GM04504 (cell line): ENCODE results near the gene PRR20E.
"Not testable (repeated sequence)": the region's sequence is repeated elsewhere in the genome, so short reads cannot be mapped to it uniquely, and the experiment has no call there.

Experiments
- DNase-seq: peaks from one replicate; pipeline ENCODE4 v3.0.0-alpha.2; 2012; ENCODE audit warnings: low read depth

The PRR20E gene

DNA sequence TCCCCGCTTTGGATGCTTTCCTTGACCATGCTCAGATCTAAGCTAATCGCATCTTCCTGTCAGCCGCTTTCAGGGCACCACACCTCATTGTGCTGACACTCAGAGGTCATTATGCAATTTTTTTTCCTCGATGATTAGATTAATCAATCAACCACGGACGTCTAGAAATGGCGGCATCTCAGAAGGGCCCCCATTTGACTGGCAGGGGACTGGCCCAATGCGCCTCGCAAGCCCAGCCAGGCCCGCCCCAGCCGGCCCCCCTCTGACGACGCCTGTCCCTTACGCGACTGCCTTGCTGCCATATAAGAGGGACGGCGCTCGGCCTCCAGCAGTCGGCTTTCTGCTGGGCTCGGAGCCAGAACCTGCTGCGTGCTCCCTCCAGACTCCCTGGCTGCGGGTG is at the start of gene PRR20E:
Gene PRR20E, plus strand, starts transcription at position 301 of the 400 bp plus-strand sequence. CDS start 387 bp downstream, outside the sequence.
- DNase-seq: not testable (repeated sequence)

DNA sequence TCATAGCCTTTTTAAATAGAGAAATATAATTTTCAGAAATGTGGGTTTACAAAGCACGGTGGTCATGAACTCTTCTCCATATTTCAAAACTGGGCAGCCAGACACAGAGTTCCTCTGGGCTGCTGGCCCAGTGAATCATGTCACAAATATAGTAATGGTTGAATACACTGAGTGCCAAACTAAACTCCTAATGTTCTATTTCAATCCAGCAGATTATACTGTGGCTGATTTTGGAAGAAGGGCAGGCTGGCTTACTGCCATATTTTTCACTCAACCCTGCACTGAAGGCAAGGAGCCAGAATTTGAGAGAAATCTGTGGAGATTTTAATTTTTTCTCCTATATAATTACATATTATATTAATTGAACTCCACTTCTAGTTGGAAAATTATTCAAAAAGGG is 43.3 kb upstream of the PRR20E start:
- no peak for DNase-seq

DNA sequence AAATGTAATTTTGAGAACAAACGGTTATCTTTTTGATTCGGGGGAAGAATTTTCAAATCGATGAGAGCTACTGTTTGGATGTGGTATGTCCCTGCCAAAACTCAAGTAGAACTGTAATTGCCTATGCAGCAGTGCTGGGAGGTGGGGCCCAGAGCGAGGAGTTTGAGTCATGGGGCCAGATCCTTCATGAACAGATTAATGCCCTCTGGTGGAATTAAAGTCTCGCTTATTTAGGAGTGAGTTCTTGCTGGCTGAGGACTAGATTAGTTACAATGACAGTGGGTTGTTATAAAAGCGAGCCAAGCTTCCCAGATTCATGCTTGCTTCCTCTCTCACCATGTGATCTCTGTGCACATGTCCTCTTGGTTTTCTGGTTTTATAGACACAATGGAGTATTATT is 38.1 kb upstream of the PRR20E start:
- no peak for DNase-seq

DNA sequence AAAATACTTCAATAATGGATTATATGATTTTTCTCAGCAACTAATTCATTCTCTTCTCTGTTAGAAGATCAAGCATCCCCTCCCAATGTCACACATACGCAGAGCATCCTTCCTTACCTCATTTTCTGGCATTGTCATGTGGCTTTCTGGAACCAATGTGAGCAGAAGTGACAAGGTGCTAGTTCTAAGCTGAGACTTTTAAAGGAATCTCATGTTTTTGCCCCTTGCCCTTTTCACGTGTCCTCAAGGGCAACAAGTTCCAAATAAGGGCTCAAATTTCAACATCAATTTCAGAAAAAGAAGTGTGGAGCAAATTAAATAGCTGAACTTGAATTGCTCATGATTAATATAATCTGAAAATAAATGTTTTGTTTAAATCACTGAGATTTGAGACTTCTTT is 30.9 kb upstream of the PRR20E start:
- DNase-seq: no peak

DNA sequence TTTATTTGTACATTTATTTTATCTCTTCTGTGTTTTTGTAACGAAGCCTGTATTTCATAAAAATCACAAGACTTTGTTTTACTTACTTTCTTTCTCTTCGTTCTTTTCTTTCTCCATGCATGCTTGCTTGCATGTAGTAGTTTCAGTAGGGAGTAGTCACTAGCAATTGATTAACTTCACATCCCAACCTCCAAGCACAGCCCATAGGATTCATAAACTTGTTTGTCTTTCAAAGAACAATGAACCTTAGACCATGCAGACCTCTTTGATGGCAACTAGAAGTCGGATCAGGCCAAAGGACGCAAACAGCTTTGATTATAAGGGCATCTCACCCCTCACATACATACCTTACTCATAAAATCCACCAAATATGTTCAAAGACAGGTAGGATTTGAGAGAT is 29.4 kb upstream of the PRR20E start:
- DNase-seq: no peak

DNA sequence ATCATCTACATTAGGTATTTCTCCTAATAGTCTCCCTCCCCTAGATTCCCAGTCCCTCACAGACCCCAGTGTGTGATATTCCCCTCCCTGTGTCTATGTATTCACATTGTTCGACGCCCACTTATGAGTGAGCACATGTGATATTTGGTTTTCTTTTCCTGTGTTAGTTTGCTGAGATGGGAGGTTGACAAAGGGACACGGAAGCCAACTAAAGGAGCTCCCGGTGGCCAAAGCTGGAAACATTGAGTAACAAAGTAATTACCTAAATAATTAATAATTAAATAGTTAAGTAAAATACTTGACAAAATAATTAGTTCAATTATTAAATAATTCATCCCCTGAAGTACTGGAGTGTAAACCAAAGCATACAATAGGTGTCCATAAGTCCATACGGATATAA is 28.0 kb upstream of the PRR20E start:
- no peak for DNase-seq

DNA sequence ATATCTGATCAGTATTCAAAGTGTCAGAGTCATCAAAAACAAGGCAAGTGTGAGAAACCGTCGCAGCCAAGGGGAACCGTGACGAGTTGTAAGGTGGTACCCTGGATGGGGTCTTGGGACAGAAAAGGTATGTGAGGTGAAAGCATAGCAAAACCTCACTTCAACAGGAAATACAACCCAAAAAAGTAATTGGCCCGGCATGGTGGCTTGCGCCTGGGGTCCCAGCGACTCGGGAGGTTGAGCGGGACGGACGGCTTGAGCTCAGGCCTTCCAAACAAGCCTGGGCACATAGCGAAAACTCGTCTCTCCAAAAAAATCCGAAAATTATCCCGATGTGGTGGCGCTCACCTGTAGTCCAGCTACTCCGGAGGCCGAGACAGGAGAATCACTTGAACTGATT is 27.2 kb upstream of the PRR20E start:
- not testable (repeated sequence) for DNase-seq

DNA sequence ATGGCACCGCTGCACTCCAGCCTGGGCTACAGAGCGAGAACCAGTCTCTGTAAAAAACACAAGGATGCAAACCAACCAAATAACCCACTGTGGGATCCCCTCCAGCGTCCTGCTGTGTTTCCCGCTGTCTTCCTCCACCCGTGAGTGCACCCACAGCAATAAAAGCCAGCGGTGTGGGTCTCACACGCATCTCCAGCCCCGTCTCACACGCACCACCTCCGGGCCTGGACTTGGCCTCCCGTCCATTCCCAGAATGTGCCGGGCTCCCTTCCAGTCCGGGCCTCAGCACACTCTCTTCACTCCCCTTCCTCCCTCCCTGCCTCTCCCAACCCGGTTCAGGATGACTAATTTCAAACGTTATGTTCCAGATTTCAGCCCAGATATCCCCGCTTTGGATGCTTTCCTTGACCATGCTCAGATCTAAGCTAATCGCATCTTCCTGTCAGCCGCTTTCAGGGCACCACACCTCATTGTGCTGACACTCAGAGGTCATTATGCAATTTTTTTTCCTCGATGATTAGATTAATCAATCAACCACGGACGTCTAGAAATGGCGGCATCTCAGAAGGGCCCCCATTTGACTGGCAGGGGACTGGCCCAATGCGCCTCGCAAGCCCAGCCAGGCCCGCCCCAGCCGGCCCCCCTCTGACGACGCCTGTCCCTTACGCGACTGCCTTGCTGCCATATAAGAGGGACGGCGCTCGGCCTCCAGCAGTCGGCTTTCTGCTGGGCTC is 26.6 kb upstream of the PRR20E start, which contains the start of gene PRR20A:
Gene PRR20A, plus strand, starts transcription at position 684 of the 734 bp plus-strand sequence. CDS start 387 bp downstream, outside the sequence.
- DNase-seq: not testable (repeated sequence)

DNA sequence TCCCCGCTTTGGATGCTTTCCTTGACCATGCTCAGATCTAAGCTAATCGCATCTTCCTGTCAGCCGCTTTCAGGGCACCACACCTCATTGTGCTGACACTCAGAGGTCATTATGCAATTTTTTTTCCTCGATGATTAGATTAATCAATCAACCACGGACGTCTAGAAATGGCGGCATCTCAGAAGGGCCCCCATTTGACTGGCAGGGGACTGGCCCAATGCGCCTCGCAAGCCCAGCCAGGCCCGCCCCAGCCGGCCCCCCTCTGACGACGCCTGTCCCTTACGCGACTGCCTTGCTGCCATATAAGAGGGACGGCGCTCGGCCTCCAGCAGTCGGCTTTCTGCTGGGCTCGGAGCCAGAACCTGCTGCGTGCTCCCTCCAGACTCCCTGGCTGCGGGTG is 19.8 kb upstream of the PRR20E start, which contains the start of gene PRR20B:
Gene PRR20B, plus strand, starts transcription at position 301 of the 400 bp plus-strand sequence. CDS start 387 bp downstream, outside the sequence.
- not testable (repeated sequence) for DNase-seq

DNA sequence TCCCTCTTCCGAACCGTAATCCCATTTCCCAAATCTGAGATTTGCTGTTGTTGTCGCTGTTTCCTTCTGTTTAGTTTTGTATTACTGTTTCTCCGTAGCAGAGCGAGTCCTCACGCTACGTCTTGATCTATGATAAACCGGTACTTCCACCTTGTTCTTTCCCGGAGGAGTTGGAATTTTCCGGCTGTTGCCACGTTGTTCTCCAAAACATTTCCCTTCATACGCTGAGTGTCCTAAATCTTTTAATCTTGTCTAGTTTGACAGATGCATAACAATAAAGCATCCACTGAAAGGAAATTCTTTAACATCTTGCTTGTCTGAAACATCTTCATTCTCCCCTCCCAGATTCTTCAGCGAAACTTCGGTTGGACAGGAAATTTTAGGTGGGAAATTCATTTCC is 18.9 kb upstream of the PRR20E start:
- not testable (repeated sequence) for DNase-seq

DNA sequence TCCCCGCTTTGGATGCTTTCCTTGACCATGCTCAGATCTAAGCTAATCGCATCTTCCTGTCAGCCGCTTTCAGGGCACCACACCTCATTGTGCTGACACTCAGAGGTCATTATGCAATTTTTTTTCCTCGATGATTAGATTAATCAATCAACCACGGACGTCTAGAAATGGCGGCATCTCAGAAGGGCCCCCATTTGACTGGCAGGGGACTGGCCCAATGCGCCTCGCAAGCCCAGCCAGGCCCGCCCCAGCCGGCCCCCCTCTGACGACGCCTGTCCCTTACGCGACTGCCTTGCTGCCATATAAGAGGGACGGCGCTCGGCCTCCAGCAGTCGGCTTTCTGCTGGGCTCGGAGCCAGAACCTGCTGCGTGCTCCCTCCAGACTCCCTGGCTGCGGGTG is 13.2 kb upstream of the PRR20E start, which contains the start of gene PRR20C:
Gene PRR20C, plus strand, starts transcription at position 301 of the 400 bp plus-strand sequence. CDS start 387 bp downstream, outside the sequence.
- DNase-seq: not testable (repeated sequence)

DNA sequence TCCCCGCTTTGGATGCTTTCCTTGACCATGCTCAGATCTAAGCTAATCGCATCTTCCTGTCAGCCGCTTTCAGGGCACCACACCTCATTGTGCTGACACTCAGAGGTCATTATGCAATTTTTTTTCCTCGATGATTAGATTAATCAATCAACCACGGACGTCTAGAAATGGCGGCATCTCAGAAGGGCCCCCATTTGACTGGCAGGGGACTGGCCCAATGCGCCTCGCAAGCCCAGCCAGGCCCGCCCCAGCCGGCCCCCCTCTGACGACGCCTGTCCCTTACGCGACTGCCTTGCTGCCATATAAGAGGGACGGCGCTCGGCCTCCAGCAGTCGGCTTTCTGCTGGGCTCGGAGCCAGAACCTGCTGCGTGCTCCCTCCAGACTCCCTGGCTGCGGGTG is 6.7 kb upstream of the PRR20E start, which contains the start of gene PRR20D:
Gene PRR20D, plus strand, starts transcription at position 301 of the 400 bp plus-strand sequence. CDS start 387 bp downstream, outside the sequence.
- not testable (repeated sequence) for DNase-seq

DNA sequence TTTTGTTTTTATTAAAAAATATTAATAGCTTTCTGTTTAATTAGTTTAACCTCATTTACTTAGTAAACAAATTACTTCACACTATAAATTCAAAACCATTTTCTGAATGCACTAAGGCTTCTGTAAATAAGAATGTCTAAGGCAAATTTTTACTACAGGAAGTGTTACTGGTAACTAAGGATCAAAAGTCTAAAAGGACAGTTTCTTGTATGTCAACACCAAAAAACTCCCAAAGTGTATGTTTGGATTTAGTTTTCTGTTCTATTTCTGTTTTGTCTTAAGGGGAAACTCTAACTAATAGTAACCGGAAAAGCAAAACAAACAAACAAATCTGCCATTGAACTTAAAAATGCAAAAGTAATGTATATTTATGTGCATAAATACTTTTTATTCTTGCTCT is 24.7 kb downstream of the PRR20E start:
- DNase-seq: no peak

DNA sequence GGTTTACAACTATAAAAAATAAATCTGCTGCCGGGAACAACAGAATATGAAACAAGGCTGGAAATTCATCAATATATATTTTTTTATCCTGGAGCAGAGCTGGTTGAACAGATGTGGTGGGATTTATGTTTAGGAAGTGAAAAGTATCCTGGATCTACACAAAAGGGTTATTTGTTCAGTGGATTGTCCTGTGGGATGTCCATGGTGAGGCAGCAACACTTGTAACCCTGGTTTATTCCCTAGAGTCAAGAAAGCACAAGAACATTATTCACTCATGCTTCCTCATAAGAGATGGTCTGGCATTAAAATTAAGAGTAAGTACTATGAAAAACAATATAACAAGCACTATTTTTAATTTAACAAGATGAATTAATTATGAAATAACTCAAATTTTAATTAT is 46.0 kb downstream of the PRR20E start:
- no peak for DNase-seq
